Left cardiac atrium (tissue), 4 donors: ENCODE results near the gene NCK2. TPM values are rescaled to one million over a fixed set of nuclear protein-coding genes. Genes with fewer than 3 reads are reported as not detected.

Experiments
- ATAC-seq, 2 donors: fragments of 200-7000 bp; cut with Tn5 transposase; one replicate each; pipeline ENCODE4 v1.9.1; 2020; ENCODE audit warnings: mild to moderate bottlenecking in 2 of 2, moderate library complexity in 2 of 2
- DNase-seq: peaks from one replicate; pipeline ENCODE4 v3.0.0-alpha.2; 2020
- intact Hi-C, 2 donors: fragments of 100-400 bp; cut with DNase I; formaldehyde crosslinking; loops; one replicate each; pipeline versions ENCODE4 v1.14.1 to v1.15.1; 2022 to 2023
- total RNA-seq, 2 donors: library from RNA; stranded (reverse); fragmentation: NEBNext Ultra II Directional; extraction: Animal tissue kit (Norgen Biotek cat#: 25700); gene quantifications; one replicate each; pipeline ENCODE4 v1.2.1, GENCODE V29; 2021
- donor health status: DM: no; HTN: yes; CAD: no.
- donor health status: DM: no; HTN: yes; CAD: no; lungs with severe emphysema.
- donor health status: DM: yes; HTN: yes; CAD: no.
- donor health status: Dilated cardiomyopathy.

NCK2 gene
- total RNA-seq, 2 donors from 2014 or later = 30.7 to 36.5 TPM

DNA sequence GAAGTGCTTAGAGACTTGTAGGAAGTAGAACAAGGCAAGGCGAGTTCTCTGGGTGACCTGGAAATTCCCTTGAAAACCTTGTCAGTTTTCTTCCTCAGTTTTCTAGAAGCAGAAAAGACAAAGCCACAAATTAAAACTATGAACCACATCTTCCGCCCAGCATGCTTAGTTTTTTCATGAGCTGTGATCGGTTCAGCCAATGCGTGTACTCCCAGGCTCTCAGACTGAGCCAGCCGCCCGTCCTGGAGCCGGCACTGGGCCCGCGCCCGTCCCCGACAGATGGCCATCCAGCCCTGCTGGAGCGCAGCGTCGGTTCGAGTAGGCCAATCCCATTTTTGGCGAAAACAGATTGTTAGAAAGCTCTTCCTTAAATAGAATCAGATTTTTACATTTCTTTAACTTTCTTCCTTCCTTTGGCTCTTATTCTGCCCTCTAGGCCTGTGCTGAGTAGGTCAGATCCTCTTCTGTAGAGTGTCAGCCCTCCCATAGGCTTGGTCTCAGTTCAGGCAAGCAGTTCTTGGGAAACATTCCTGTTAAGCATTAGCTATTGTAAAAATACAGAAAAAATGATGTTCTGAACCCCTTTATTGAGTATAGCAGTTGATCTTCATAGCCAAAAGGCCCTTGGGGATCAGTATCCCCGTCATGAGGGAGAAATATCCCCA is 112.5 kb downstream of the NCK2 start:
- DNase-seq (no peak), ATAC-seq (no peak)
- intact Hi-C loops = no loop called here

DNA sequence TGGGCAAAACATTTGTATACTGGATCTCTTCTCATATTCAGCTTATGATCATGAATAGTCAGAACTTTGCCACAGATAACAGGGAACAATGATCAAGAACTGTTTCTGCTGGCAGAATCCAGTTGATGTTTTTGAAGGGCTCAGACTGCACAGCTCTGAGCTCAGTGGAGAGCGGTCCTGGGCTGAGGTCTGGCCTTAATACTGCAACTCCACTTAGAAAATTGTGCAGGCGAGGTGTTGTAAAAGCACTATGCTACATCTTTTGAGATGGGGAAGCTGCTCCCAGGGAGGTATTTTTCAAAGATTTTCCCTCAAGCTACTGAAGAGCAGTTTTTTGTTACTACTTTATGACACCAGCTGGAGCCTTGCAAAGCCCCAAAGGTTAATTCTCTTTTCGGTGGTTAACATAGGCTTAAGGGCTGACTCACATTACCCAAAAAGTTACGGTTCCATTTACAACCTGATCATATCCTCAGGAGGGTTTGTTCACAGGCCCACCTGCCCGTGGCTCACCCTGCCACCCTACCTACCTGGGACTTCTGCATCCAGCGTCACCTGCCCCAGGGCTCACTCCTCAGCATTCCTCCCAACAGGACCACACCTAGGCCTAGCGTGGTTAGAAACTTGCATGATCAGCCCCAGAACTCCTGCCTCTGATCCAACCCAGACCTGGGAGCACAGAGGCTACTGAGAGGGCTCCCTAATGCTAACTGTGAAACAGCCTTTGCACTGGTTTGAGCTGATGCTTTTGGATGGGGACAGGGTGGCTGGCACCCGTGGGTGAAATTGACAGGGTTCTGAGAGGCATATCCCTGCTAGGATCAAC is 114.4 kb downstream of the NCK2 start:
- ATAC-seq (no peak), DNase-seq (no peak)
- intact Hi-C loops = no loop called here

DNA sequence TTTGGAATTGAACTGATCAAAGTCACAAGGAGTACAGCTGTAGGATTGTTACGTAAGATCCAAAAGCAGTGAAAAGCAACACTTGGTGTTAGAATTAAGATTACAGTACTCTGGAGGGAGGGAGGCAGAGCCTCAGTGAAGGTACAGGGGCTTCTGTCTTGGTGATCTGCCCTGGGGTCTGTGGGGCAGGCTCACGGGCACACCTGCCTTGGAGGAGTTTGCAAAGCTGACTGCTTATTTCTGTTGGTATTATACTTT is 114.9 kb downstream of the NCK2 start:
- intact Hi-C loops = no loop called here
- DNase-seq (no peak), ATAC-seq (no peak)

DNA sequence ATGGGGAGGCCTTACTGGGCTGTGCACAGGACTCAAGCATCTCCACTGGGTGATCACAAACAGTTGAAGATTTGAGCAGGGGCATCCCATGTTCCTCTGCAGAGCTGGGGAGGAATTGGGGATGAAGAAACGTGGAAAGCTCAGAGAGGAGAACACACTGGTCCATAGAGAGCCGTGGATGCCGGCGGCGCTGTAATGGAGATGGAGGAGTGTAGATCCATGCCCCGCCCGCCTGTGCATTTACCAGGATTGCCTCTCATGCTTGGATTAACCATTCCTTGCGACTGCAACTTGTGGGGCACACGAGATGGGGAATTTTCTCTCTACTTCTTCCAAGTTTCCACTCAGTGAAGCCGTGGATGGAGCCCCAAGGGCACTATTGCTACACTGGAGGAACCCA is 115.9 kb downstream of the NCK2 start:
- DNase-seq = no peak
- ATAC-seq = no peak
- intact Hi-C loops = no loop called here

DNA sequence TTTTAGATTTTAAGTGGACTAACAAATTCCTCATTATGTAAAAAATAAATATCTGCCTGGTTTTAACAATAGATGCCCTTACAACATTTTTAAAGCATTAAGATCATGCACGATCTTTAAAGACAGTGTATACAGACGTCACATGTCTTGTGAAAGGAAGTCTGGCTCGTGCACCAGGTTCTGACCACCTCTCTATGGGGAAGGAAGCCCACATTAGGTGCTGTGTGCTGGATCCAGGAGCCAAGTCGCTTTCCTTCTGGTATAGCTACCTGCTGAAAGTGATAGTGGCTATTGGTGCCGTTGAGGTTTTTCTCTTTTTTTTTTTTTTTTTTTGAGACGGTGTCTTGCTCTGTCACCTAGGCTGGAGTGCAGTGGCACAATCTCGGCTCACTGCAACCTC is 116.5 kb downstream of the NCK2 start:
- ATAC-seq (no peak), DNase-seq (no peak)
- intact Hi-C loops = no loop called here

DNA sequence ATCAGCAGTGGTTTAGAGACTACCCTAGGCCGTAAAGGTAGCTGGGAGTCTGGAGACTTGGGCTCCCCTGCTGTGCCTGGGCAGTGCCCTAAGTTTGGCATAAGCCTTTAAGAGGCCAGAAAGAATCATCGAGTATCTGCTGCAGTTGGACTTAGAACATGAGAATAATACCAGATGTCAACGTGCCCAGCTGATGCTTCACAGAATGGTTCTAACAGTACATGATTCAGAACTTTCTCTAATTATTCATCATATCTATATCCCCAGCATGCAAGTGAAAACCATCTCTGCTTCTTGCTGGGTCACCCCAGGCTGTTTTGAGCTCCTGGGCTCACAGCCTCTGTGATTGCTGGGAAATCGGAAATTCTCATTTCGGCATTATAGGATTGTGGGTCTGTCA is 118.1 kb downstream of the NCK2 start:
- intact Hi-C loops = no loop called here
- ATAC-seq (no peak), DNase-seq (no peak)

DNA sequence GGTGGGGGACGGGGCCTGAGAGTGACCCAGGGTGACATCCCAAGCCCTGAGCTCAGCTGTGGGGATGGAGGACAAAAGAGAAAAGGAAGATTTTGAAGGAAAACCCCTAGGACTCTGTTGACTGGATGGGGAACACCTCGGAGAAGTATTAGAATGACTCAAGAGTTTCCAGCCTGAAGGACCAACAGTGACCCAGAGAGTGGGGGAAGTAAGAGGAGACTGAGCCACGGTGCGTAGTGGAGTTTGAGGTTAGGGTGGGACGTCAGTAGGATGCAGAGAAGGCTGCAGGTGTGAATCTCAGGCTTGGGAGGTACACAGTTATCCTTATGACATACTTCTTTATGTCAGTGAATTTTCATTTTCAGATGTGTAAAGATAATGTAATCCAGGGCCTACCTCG is 119.5 kb downstream of the NCK2 start:
- DNase-seq (no peak), ATAC-seq (no peak)
- intact Hi-C loops = no loop called here

DNA sequence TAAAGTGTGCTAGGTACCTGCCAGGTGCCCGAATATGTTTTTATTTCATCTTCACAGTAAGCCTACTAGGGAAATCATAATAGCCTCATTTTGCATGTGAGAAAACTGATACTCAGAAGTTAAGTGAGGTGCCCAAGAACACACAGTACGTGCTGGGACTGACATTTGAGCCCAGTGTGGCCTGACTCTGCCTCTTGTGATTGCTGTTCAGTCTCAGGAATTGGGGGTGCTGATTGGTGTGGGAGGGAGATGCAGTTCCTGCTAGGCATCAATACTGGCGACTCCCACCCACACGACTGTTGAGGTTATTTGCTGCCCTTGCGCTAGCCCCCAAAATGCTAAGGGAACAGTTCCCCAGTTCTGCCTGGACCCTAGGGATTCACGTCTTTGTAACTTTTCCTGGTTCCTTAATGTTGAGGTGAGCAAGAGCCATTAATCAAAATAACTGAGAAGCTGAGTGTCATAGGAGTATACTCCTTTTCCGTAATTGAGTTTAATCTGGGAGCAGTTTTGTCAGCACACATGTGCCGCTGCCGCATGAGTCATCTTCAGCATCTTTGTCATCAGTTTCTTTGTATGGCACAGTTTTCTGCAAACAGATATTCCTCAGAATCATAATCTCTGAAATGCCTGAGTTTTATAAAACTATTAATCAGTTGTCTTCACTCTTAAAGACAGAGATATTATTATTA is 120.7 kb downstream of the NCK2 start:
- intact Hi-C loops = no loop called here
- DNase-seq = no peak
- ATAC-seq = no peak

DNA sequence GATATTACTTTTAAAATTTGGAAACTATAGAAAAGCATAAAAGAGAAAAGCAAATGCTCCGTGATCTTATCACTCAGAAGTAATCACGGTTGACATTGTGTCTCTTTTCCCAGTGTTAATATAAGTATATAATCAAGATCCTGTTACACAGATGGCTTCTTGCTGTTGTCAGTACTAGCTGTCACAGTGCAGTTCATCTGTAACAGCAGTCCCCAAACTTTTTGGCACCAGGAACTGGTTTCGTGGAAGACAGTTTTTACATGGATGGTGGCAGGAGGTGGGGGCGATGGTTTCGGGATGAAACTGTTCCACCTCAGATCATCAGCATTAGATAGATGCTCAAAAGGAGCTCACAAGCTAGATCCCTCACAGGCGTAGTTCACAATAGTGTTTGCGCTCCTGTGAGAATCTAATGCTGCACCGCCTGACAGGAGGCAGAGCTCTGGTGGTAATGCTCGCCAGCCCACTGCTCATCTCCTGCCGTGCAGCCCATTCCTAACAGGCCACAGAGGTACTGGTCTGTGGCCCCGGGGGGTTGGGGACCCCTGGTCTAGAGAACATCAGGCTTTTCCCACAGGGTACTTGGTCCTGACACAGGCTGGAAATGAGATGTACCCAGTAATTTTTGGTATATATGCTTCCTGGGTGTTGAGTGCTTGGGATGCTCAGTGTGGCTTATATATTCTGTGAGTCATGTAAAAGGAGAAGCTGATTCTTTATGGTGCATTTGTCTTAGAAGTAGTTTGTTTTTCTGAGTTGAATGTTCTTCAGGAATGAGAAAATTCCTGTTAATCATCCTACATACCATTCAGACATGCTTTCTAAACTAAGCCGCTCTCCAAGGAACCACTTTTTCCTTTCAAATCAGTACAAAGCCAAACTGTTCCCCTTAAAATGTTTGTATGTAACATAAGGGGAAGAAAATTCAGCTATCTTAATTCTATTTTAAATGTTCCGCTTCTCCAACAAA is 121.8 kb downstream of the NCK2 start:
- intact Hi-C loops = no loop called here
- no peak for ATAC-seq
- no peak for DNase-seq

DNA sequence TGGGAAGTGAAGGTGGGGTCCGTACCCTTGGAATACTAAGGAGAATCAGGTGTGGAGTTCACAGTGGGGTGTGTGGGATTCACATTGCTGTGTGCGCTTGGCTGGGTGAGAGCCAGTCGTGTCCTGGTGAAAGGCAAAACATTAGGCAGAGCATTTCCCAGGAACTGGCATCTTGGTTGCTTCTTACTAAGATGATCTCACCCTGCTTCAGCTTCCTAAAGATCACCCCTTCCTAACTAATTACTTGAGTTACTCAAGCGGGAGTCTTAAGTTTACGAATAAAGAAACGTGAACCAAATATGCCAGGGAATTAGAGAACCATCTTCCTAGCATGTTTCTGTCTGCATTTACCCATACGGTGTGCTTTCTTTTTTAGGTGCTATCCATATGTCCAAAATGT is 122.9 kb downstream of the NCK2 start:
- intact Hi-C loops = no loop called here
- ATAC-seq = peak in 1 of 2 donors; percentile 7
- DNase-seq = no peak

DNA sequence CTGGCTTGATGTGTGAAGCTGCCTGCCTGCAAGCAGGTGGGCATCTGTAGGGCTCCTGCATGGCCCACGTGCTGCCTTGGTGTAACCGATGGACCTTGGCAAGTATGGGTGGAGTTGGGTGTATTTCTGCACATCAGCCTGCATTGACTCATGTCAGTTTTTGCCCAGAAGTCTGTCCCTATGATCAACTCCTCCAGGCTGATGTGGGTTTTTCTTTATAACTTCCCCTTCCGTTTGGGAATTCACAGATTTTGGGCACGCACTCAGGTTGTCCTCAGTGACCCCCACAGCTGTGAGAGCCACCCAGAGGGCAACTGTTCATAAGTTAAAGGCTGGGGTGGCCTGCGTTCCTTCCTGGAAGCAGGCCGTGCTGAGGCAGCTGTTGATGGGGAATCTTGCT is 123.3 kb downstream of the NCK2 start:
- ATAC-seq = peak in 1 of 2 donors; percentile 29
- no peak for DNase-seq
- intact Hi-C loops = no loop called here

DNA sequence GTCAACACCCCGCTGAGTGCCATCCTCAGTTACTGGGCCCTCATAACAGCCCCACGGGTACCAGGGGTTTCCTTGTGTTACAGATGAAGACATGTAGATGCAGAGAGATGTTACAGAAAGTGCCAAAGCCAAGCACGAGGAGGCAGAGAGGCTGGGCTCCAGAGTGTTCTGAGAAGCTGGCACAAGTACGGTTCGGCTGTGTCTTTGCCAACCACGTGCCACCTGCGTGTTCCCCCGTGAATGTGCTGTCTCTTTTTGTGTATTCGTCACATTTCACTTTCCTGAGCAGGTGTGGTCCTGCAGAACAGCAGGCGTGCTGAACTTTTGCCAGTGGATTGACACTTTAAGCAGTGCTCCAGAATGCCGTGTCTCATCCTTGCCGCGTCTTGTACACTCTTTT is 124.6 kb downstream of the NCK2 start:
- intact Hi-C loops = no loop called here

DNA sequence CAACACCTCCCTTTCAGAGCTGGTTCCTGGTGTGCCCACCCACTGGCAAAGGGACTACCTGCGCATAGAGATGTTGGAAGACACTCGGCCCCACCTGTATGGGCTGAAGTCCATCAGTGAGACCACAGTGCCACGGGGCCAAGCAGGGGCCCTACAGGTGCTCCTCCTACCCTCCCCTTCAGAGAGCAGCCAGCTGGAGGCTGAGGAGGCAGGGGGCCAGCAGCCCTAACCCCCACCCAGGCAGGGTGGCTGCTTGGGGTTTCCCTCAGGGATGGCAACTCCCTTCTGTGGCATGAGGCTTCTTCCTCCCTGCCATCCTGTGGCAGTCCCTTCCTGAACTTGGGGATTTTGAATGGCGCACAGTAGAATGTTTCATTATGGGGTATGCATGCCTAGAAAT is 125.3 kb downstream of the NCK2 start:
- DNase-seq (no peak), ATAC-seq (no peak)
- intact Hi-C loops = no loop called here

More for the DNA sequence above, 124.6 kb downstream of the NCK2 start:
- no peak for DNase-seq
- no peak for ATAC-seq

DNA sequence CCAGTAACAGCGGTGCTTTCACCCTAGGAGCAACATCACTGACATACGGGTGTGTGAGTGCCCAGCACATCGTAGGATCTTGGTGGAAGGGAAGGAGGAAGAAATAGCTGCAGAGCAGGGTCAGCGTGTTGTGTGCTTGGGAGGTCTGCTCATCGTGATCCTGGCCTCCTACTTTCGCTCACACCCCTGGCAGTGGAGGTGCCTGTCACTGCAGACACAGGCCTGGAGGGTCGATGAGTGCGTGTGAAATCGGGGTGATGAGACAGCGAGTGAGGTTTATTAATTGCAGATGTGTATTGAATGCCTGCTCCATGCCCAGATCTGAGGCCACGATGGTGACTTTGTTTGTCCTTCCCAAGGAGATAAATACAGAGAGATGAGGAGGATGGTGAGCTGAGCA is 126.1 kb downstream of the NCK2 start:
- no peak for DNase-seq

DNA sequence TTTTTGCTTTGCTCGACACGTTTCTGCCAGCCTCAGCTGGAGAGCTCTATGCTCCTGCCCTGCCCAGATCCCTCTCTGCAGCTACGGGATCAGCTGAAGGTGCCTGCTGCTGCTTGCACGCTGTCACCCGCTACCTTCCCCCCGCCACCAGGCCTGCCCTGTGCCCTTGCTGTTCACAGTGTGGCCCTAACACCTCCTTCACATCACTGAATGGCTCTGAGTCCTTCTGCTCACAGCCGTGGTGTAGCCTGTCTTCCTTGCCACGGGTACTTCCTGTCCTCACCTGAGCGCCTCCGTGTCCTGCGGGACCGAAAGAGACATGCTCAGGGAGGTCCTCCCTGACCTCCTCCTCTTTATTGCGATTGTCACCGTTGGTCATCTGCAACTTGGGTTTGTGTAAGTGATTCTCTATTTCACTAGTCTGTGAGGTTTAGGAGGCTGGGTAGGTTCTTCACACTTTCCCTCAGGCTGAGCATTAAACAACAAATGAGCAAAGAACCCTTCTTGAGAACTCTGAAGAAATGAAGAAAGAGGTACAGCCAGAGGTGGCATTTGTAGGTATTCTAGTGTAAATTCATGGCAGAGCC is 127.5 kb downstream of the NCK2 start:
- intact Hi-C loops = no loop called here
- DNase-seq (no peak), ATAC-seq (peak; percentile 53 to 71)

More for the DNA sequence above, 126.1 kb downstream of the NCK2 start:
- no peak for ATAC-seq
- intact Hi-C loops = no loop called here

DNA sequence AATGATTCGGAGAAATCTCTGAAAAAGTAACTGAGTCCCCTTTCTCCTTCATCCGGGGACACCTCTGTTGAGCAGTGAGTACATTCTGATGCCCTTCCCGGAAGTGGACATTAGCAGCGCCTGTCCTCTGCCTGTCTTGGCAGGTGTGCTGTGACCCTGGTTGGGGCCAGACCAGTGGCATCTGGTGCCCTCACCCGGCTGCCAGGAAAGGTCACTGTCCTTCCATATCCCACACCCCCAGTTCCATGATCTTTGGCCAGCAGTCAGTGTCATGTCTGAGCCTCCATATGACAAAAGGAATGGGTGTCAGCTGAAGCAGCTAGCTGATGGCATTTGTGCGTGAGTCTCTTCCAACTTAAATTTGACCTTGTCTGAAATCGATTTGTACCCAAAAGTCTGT is 128.1 kb downstream of the NCK2 start:
- DNase-seq (no peak), ATAC-seq (peak in 1 of 2 donors; percentile 30)
- intact Hi-C loops = no loop called here

DNA sequence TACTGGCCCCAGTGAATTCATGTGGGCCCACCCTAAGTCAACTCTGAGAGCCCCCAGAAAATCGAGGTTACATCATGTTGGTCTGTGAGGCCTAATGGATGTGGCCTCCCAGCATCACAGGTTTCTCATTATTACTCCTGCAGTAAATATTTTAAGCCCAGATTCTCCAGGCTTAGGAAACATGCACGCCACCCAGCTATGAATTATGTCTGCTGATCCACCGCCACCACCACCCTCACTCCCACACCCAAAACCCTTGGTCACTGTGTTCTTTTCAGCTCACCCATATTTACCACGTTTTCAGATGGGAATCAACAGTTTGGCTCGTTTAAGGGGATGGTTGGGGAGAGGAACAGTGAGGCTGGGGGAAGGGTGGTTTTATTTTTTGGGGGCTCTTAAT is 128.6 kb downstream of the NCK2 start:
- DNase-seq = no peak
- ATAC-seq = no peak
- intact Hi-C loops = no loop called here

DNA sequence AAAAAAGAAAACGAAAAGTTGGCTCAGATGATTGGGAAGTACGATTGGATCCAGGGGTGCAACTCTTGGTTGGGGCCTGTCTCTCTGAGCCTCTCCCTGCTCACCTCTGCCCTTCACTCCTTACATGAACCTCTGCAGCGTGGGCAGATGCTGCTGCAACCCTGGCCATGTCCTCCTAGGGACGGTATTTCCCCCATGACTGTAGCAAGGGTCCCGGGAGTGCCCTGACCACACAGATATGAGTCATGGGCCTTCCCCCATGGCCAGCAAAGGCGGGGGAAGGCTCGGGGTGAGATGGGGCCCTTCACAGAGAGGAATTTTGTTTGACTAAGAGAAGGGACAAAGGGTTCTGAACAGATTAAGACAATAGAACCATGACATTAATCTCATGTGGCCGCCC is 129.0 kb downstream of the NCK2 start:
- intact Hi-C loops = no loop called here
- DNase-seq (no peak), ATAC-seq (peak; percentile 41 to 46)

DNA sequence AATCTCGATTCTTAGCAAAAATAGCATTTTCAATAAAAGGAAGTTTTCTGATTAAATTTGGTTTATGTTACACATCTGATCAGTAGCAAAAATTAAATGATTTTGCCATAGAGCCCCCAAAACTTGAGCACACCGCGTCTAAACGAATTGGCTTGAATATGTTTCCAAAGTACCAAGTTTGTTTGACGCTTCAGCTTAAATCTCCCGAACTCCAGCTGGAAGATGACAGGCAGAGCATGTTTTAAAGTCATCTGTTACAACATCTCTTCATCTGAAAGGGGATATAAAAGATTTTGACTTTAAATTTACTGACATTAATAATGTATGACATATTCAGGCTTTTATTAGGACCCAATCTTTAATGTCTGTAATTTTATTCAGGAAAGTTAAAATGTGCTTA is 129.8 kb downstream of the NCK2 start:
- DNase-seq = no peak
- no peak for ATAC-seq
- intact Hi-C loops = no loop called here
